Lung (tissue), 12 donors: ENCODE measurements around the gene TNFRSF18. TPM values are rescaled to one million over a fixed set of nuclear protein-coding genes. Genes with fewer than 3 reads are reported as not detected.

Experiments used
- ATAC-seq: fragments of 200-7000 bp; cut with Tn5 transposase; one replicate; pipeline ENCODE4 v1.9.1; 2020; ENCODE audit warnings: moderate number of reproducible peaks; ENCODE audit not compliant: insufficient read depth, low FRiP score
- DNase-seq, 3 donors: peaks; one replicate each; pipeline ENCODE4 v3.0.0-alpha.2; 2013 to 2017
- H3K27ac ChIP-seq, 2 donors: one replicate each; pipeline ENCODE4 v1.5.1; 2013; ENCODE audit warnings: mild to moderate bottlenecking in 2 of 2, moderate library complexity in 2 of 2, control low read depth in 1 of 2, inconsistent platforms in 1 of 2, low read depth in 1 of 2, low read length in 1 of 2
- H3K27me3 ChIP-seq, 3 donors: one replicate each; pipeline ENCODE4 v1.5.1; 2013; ENCODE audit warnings: low read length in 2 of 3; ENCODE audit not compliant: control insufficient read depth in 3 of 3, insufficient read depth in 3 of 3
- H3K36me3 ChIP-seq, 4 donors: one replicate each; pipeline ENCODE4 v1.5.1; 2013; ENCODE audit warnings: low read length in 4 of 4, mild to moderate bottlenecking in 1 of 4, moderate library complexity in 1 of 4; ENCODE audit not compliant: control insufficient read depth in 4 of 4, insufficient read depth in 4 of 4
- H3K4me1 ChIP-seq, 5 donors: one replicate each; pipeline ENCODE4 v1.5.1; 2013; ENCODE audit warnings: low read length in 5 of 5, mild to moderate bottlenecking in 2 of 5, moderate library complexity in 1 of 5; ENCODE audit not compliant: control insufficient read depth in 5 of 5, insufficient read depth in 5 of 5
- H3K4me3 ChIP-seq: one replicate; pipeline ENCODE4 v1.5.1; 2013; ENCODE audit warnings: mild to moderate bottlenecking, control low read depth, moderate library complexity
- H3K9ac ChIP-seq, 2 donors: one replicate each; pipeline ENCODE4 v1.5.1; 2013; ENCODE audit warnings: low read length in 2 of 2, control low read depth in 1 of 2; ENCODE audit not compliant: insufficient read depth in 1 of 2
- H3K9me3 ChIP-seq, 4 donors: one replicate each; pipeline ENCODE4 v1.5.1; 2013; ENCODE audit warnings: low read length in 3 of 4, mild to moderate bottlenecking in 1 of 4, moderate library complexity in 1 of 4; ENCODE audit not compliant: control insufficient read depth in 4 of 4, insufficient read depth in 3 of 4
- CTCF ChIP-seq: IDR thresholded peaks from 2 replicates; pipeline ENCODE4 v1.5.1; 2012; ENCODE audit warnings: mild to moderate bottlenecking; ENCODE audit errors: control extremely low read depth, extremely low read depth
- WGBS, 2 donors: extraction: QIAGEN DNeasy Blood & Tissue Kit; methylation state at CpG; one replicate each; pipeline ENCODE4 v1.1.7; 2013; 5-methylcytosine and 5-hydroxymethylcytosine counted together
- polyA plus RNA-seq, 2 donors: library from polyadenylated mRNA; stranded (reverse); fragments of 200-250 nt; gene quantifications; one replicate each; pipeline ENCODE4 v1.2.1, GENCODE V29; 2013
- total RNA-seq, 2 donors: library from RNA; depleted of rRNA in 1 of 2; stranded (reverse); fragments of >200 nt in 1 of 2; gene quantifications; one replicate each; pipeline ENCODE4 v1.2.1, GENCODE V29; 2014 to 2021
- donor health status: control.
- donor health status: control.
- donor health status: Bipolar disorder and iron deficiency.
- donor health status: healthy.
- donor health status: DM: yes; HTN: yes; CAD: no.

The TNFRSF18 gene
- total and polyA plus RNA-seq, 4 donors: 1.8 to 4.0 (median 2.4) TPM

- WGBS, 2 donors: 41 to 53% methylated on average over 34 to 39 of the region's 39 CpGs
- DNase-seq (no peak), ATAC-seq (no peak)
- H3K4me1 ChIP-seq: peaks cover 0 to 6% (median 0%) of the 10 kb centered on the region in 5 donors
- TF ChIP-seq CTCF: no peak
- H3K4me3 ChIP-seq: no peak overlapping the region
- H3K9ac ChIP-seq: no peak overlapping the region
- H3K27ac ChIP-seq: no peak overlapping the region
- no peaks in the 10 kb centered on the region for H3K36me3 ChIP-seq
- no peaks in the 10 kb centered on the region for H3K27me3 ChIP-seq
- H3K9me3 ChIP-seq: no peaks in the 10 kb centered on the region
These were observed 23.7 kb downstream of the TNFRSF18 start for GRCh38 chr1:1182491-1183220.

GRCh38 chr1:1181938-1182410, 24.4 kb downstream of the TNFRSF18 start:
- no peak overlapping the region for H3K9ac ChIP-seq
- no peaks in the 10 kb centered on the region for H3K36me3 ChIP-seq
- H3K27me3 ChIP-seq: peaks cover 0 to 2% (median 2%) of the 10 kb centered on the region in 3 donors
- no peak for ATAC-seq
- WGBS, 2 donors: 61 to 79% methylated on average over 20 to 21 of the region's 21 CpGs
- TF ChIP-seq CTCF: no peak
- DNase-seq: peak in 1 of 3 donors; percentile 6
- peaks cover 0 to 1% (median 0%) of the 10 kb centered on the region in 4 donors for H3K9me3 ChIP-seq
- peaks cover 0 to 6% (median 0%) of the 10 kb centered on the region in 5 donors for H3K4me1 ChIP-seq
- H3K27ac ChIP-seq: no peak overlapping the region
- no peak overlapping the region for H3K4me3 ChIP-seq

- WGBS, 2 donors: 90 to 93% methylated on average over 26 of the region's 26 CpGs
- Histone ChIP-seq H3K9ac (no peak overlapping the region), H3K4me1 (peaks cover 0 to 6% (median 0%) of the 10 kb centered on the region in 5 donors), H3K4me3 (no peak overlapping the region), H3K36me3 (no peaks in the 10 kb centered on the region), H3K9me3 (peaks cover 0 to 3% (median 0%) of the 10 kb centered on the region in 4 donors), H3K27ac (no peak overlapping the region), H3K27me3 (peaks cover 0 to 5% (median 4%) of the 10 kb centered on the region in 3 donors)
- DNase-seq (peak in 1 of 3 donors; percentile 10), ATAC-seq (no peak)
- TF ChIP-seq CTCF: no peak
These were observed 25.1 kb downstream of the TNFRSF18 start for GRCh38 chr1:1181129-1181937.
